Left renal pelvis (tissue), 4 donors: ENCODE data around the gene TGIF2LX. TPM values are rescaled to one million over a fixed set of nuclear protein-coding genes. Genes with fewer than 3 reads are reported as not detected.
"Not testable (repeated sequence)": the region's sequence is repeated elsewhere in the genome, so short reads cannot be mapped to it uniquely, and the experiment has no call there.

Source experiments
- DNase-seq, 4 donors: peaks; one replicate each; pipeline ENCODE4 v3.0.0-alpha.2; 2013; ENCODE audit warnings: low read depth in 4 of 4, low spot score in 3 of 4
- polyA plus RNA-seq, 4 donors: library from polyadenylated mRNA; unstranded; fragments of 120-200 nt; gene quantifications; one replicate each; pipeline ENCODE4 v1.2.1, GENCODE V29; 2013; ENCODE audit not compliant: insufficient read length in 4 of 4

Gene TGIF2LX
- polyA plus RNA-seq: not detected

- not testable (repeated sequence) for DNase-seq
Observed at GRCh38 chrX:89921665-89922064, at the start of gene TGIF2LX. Gene TGIF2LX, plus strand, starts transcription at chrX:89921908. Its CDS starts 178 bp downstream, at chrX:89922086.

DNA sequence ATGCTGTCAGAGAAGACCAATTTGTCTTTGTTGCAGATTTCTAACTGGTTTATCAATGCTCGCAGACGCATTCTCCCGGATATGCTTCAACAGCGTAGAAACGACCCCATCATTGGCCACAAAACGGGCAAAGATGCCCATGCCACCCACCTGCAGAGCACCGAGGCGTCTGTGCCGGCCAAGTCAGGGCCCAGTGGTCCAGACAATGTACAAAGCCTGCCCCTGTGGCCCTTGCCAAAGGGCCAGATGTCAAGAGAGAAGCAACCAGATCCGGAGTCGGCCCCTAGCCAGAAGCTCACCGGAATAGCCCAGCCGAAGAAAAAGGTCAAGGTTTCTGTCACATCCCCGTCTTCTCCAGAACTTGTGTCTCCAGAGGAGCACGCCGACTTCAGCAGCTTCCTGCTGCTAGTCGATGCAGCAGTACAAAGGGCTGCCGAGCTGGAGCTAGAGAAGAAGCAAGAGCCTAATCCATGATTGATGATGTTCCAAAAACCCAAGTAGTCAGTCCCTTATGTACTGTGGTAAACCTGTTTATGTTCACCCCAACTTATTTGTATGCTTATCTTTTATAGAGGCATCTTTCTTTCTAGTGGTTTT, 728 bp downstream of the TGIF2LX start:
- DNase-seq: not testable (repeated sequence)

GRCh38 chrX:89943077-89943476, 21.4 kb downstream of the TGIF2LX start:
- DNase-seq: not testable (repeated sequence)

DNA sequence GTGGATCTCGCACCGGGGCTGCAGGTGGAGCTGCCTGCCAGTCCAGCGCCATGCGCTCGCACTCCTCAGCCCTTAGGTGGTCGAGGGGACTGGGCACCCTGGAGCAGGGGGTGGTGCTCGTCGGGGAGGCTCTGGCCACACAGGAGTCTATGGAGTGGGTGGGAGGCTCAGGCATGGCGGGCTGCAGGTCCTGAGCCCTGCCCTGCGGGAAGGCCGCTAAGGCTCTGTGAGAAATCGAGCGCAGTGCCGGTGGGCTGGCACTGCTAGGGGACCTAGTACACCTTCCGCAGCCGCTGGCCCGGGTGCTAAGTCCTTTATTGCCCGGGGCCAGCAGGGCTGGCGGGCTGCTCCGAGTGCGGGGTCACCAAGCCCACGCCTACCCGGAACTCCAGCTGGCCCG, 43.9 kb downstream of the TGIF2LX start:
- DNase-seq: not testable (repeated sequence)
